IPS-15b (cell line): ENCODE results near the gene C1orf141.
A peak's percentile ranks its signal among the peaks of the same experiment; 100 is the strongest.
"Not testable (repeated sequence)": the region's sequence is repeated elsewhere in the genome, so short reads cannot be mapped to it uniquely, and the experiment has no call there.

Source experiments
- H3K27me3 ChIP-seq: one replicate; pipeline ENCODE4 v1.6.1; 2013; ENCODE audit warnings: low read length; ENCODE audit not compliant: control insufficient read depth, insufficient read depth
- H3K36me3 ChIP-seq: one replicate; pipeline ENCODE4 v1.6.1; 2013; ENCODE audit warnings: low read length; ENCODE audit not compliant: control insufficient read depth, insufficient read depth
- H3K4me1 ChIP-seq: one replicate; pipeline ENCODE4 v1.6.1; 2013; ENCODE audit warnings: mild to moderate bottlenecking, low read length; ENCODE audit not compliant: control insufficient read depth, insufficient read depth
- H3K4me3 ChIP-seq: one replicate; pipeline ENCODE4 v1.5.1; 2013; ENCODE audit warnings: low read depth, low read length
- H3K9ac ChIP-seq: one replicate; pipeline ENCODE4 v1.6.1; 2013; ENCODE audit warnings: low read depth, mild to moderate bottlenecking, low read length
- H3K9me3 ChIP-seq: one replicate; pipeline ENCODE4 v1.6.1; 2013; ENCODE audit warnings: mild to moderate bottlenecking, low read length; ENCODE audit not compliant: control insufficient read depth, insufficient read depth

C1orf141 gene

GRCh38 chr1:67078291-67078690 is 56.5 kb downstream of the C1orf141 start:
- Histone ChIP-seq H3K27me3 (no peaks in the 10 kb centered on the region), H3K9me3 (no peaks in the 10 kb centered on the region), H3K36me3 (no peaks in the 10 kb centered on the region), H3K4me3 (no peak overlapping the region), H3K4me1 (no peaks in the 10 kb centered on the region), H3K9ac (no peak overlapping the region)

GRCh38 chr1:67077593-67077992 is 57.2 kb downstream of the C1orf141 start:
- Histone ChIP-seq H3K9me3 (no peaks in the 10 kb centered on the region), H3K4me3 (no peak overlapping the region), H3K9ac (no peak overlapping the region)

GRCh38 chr1:67072749-67073148 is 62.0 kb downstream of the C1orf141 start:
- Histone ChIP-seq H3K27me3 (no peaks in the 10 kb centered on the region), H3K9ac (no peak overlapping the region), H3K36me3 (no peaks in the 10 kb centered on the region), H3K4me1 (no peaks in the 10 kb centered on the region), H3K4me3 (no peak overlapping the region), H3K9me3 (peaks cover 4% of the 10 kb centered on the region)

More at GRCh38 chr1:67077593-67077992, 57.2 kb downstream of the C1orf141 start:
- Histone ChIP-seq H3K4me1 (no peaks in the 10 kb centered on the region), H3K27me3 (no peaks in the 10 kb centered on the region), H3K36me3 (no peaks in the 10 kb centered on the region)

GRCh38 chr1:67067655-67068054 is 67.1 kb downstream of the C1orf141 start:
- not testable (repeated sequence) for H3K36me3 ChIP-seq, H3K4me1 ChIP-seq, H3K27me3 ChIP-seq, H3K9ac ChIP-seq, H3K4me3 ChIP-seq
- H3K9me3 ChIP-seq, result peaks cover 11% of the 10 kb centered on the region

GRCh38 chr1:67062412-67062811 is 72.4 kb downstream of the C1orf141 start:
- Histone ChIP-seq H3K9me3 (peaks cover 3% of the 10 kb centered on the region), H3K4me3 (no peak overlapping the region), H3K4me1 (no peaks in the 10 kb centered on the region), H3K27me3 (no peaks in the 10 kb centered on the region), H3K36me3 (no peaks in the 10 kb centered on the region), H3K9ac (no peak overlapping the region)

GRCh38 chr1:67061266-67061665 is 73.5 kb downstream of the C1orf141 start:
- Histone ChIP-seq H3K4me1 (no peaks in the 10 kb centered on the region), H3K9me3 (no peaks in the 10 kb centered on the region), H3K4me3 (no peak overlapping the region), H3K9ac (no peak overlapping the region), H3K27me3 (no peaks in the 10 kb centered on the region), H3K36me3 (no peaks in the 10 kb centered on the region)

GRCh38 chr1:67060811-67061218 is 74.0 kb downstream of the C1orf141 start:
- Histone ChIP-seq H3K4me1 (no peaks in the 10 kb centered on the region), H3K36me3 (no peaks in the 10 kb centered on the region), H3K9ac (no peak overlapping the region), H3K4me3 (no peak overlapping the region), H3K27me3 (no peaks in the 10 kb centered on the region), H3K9me3 (no peaks in the 10 kb centered on the region)

GRCh38 chr1:67059346-67059745 is 75.4 kb downstream of the C1orf141 start:
- Histone ChIP-seq H3K36me3 (no peaks in the 10 kb centered on the region), H3K4me3 (no peak overlapping the region), H3K4me1 (peaks cover 3% of the 10 kb centered on the region), H3K27me3 (no peaks in the 10 kb centered on the region), H3K9ac (no peak overlapping the region), H3K9me3 (no peaks in the 10 kb centered on the region)

GRCh38 chr1:67058761-67059160 is 76.0 kb downstream of the C1orf141 start:
- Histone ChIP-seq H3K9me3 (no peaks in the 10 kb centered on the region), H3K36me3 (no peaks in the 10 kb centered on the region), H3K4me1 (peaks cover 3% of the 10 kb centered on the region), H3K27me3 (no peaks in the 10 kb centered on the region), H3K4me3 (no peak overlapping the region), H3K9ac (no peak overlapping the region)

GRCh38 chr1:67058242-67058641 is 76.5 kb downstream of the C1orf141 start:
- H3K4me1 ChIP-seq, result peaks cover 3% of the 10 kb centered on the region
- H3K9me3 ChIP-seq, result no peaks in the 10 kb centered on the region
- no peak overlapping the region for H3K9ac ChIP-seq
- no peaks in the 10 kb centered on the region for H3K27me3 ChIP-seq
- H3K4me3 ChIP-seq, result no peak overlapping the region
- H3K36me3 ChIP-seq, result no peaks in the 10 kb centered on the region

- peak within 1 kb of the TSS; percentile 72 for H3K4me3 ChIP-seq
- H3K27me3 ChIP-seq, result peaks cover 8% of the 10 kb centered on the region
- peak within 1 kb of the TSS; percentile 82 for H3K9ac ChIP-seq
- peaks cover 5% of the 10 kb centered on the region for H3K4me1 ChIP-seq
- no peaks in the 10 kb centered on the region for H3K9me3 ChIP-seq
- no peaks in the 10 kb centered on the region for H3K36me3 ChIP-seq
Observed at GRCh38 chr1:67053785-67054772, 80.7 kb downstream of the C1orf141 start, which contains the start of gene SLC35D1. Gene SLC35D1 (minus strand): TSS chr1:67054148. CDS start chr1:67054013, 135 bp downstream.

GRCh38 chr1:67053535-67053784 is 81.3 kb downstream of the C1orf141 start:
- H3K4me1 ChIP-seq, result peaks cover 5% of the 10 kb centered on the region
- peak overlapping the region; percentile 72 for H3K4me3 ChIP-seq
- no peaks in the 10 kb centered on the region for H3K36me3 ChIP-seq
- peaks cover 8% of the 10 kb centered on the region for H3K27me3 ChIP-seq
- H3K9ac ChIP-seq, result peak overlapping the region; percentile 50
- H3K9me3 ChIP-seq, result no peaks in the 10 kb centered on the region
